SK-N-SH (cell line): Measurements from ENCODE around the gene IQSEC1. TPM values are rescaled to one million over a fixed set of nuclear protein-coding genes. Genes with fewer than 3 reads are reported as not detected.

Source experiments
- CTCF ChIA-PET: fragments of 300-600, 350-600 bp; formaldehyde crosslinking; extraction: SDS; loops from one replicate; lab custom pipeline; 2021; lab: Yijun Ruan, JAX
- POLR2A ChIA-PET: fragments of 350-600 bp; sonication (Branson Sonifier 250); formaldehyde crosslinking; extraction: SDS; loops from one replicate; lab custom pipeline; 2020; ENCODE audit warnings: antibody characterized with exemption, inconsistent platforms; lab: Yijun Ruan, JAX
- DNase-seq: peaks from one replicate; pipeline ENCODE4 v3.0.0; 2012
- H2AFZ ChIP-seq: fragments of 200-600 bp; sonication (generic); 2 replicates; pipeline ENCODE4 v1.8.1; 2016; ENCODE audit warnings: antibody characterized with exemption, mild to moderate bottlenecking, low read depth
- H3F3A ChIP-seq: fragments of 200-600 bp; sonication (generic); replicated peaks from 2 replicates; pipeline ENCODE3; 2016; ENCODE audit warnings: antibody characterized with exemption, mild to moderate bottlenecking; ENCODE audit not compliant: insufficient read depth
- H3K27ac ChIP-seq, 2 experiments: fragments of 200-500 bp in 1 of 2; fragments of 200-600 bp in 1 of 2; sonication (Bioruptor generic) in 1 of 2; sonication (generic), shearing (Covaris generic) in 1 of 2; 2 replicates each; pipeline versions ENCODE4 v1.5.1 to v1.6.1; 2014 to 2016; ENCODE audit warnings: low read depth in 2 of 2, inconsistent platforms in 1 of 2, low read length in 1 of 2, mild to moderate bottlenecking in 1 of 2, mixed read lengths in 1 of 2
- H3K27me3 ChIP-seq: fragments of 200-600 bp; sonication (generic), shearing (Covaris generic); 2 replicates; pipeline ENCODE4 v1.6.1; 2016; ENCODE audit warnings: mixed run types; ENCODE audit not compliant: insufficient read depth
- H3K36me3 ChIP-seq, 2 experiments: fragments of 200-500 bp in 1 of 2; fragments of 200-600 bp in 1 of 2; sonication (Bioruptor generic) in 1 of 2; sonication (generic) in 1 of 2; replicated peaks in 1 of 2; 2 replicates each; pipeline versions ENCODE3 to v1.5.1; 2014 to 2016; ENCODE audit warnings: low read length in 1 of 2, mild to moderate bottlenecking in 1 of 2; ENCODE audit not compliant: insufficient read depth in 2 of 2, control insufficient read depth in 1 of 2
- H3K4me1 ChIP-seq, 2 experiments: fragments of 200-500 bp in 1 of 2; fragments of 200-600 bp in 1 of 2; sonication (Bioruptor generic) in 1 of 2; sonication (generic), shearing (Covaris generic) in 1 of 2; 2 replicates each; pipeline versions ENCODE4 v1.5.1 to v1.6.1; 2014 to 2016; ENCODE audit warnings: low read depth in 1 of 2, low read length in 1 of 2, mixed run types in 1 of 2; ENCODE audit not compliant: insufficient read depth in 2 of 2, control insufficient read depth in 1 of 2
- H3K4me2 ChIP-seq: fragments of 200-600 bp; sonication (generic), shearing (Covaris generic); 2 replicates; pipeline ENCODE4 v1.6.1; 2017; ENCODE audit warnings: mixed run types
- H3K4me3 ChIP-seq, 2 experiments: fragments of 200-500 bp in 1 of 2; fragments of 200-600 bp in 1 of 2; sonication (Bioruptor generic) in 1 of 2; sonication (generic), shearing (Covaris generic) in 1 of 2; 2 replicates each; pipeline versions ENCODE4 v1.5.1 to v1.8.1; 2014 to 2016; ENCODE audit warnings: low read depth in 2 of 2, inconsistent platforms in 1 of 2, low read length in 1 of 2, mild to moderate bottlenecking in 1 of 2, mixed read lengths in 1 of 2, moderate library complexity in 1 of 2
- H3K79me2 ChIP-seq: fragments of 200-600 bp; sonication (generic); 2 replicates; pipeline ENCODE4 v1.8.1; 2017; ENCODE audit warnings: mild to moderate bottlenecking; ENCODE audit not compliant: insufficient read depth
- H3K9ac ChIP-seq: fragments of 200-600 bp; sonication (generic); 2 replicates; pipeline ENCODE4 v1.6.1; 2017; ENCODE audit warnings: mixed run types
- H3K9me2 ChIP-seq: fragments of 200-600 bp; sonication (generic); 2 replicates; pipeline ENCODE4 v1.6.1; 2017; ENCODE audit warnings: mixed run types
- H3K9me3 ChIP-seq: fragments of 200-600 bp; sonication (generic); 2 replicates; pipeline ENCODE4 v1.6.1; 2017; ENCODE audit warnings: mixed run types, mild to moderate bottlenecking, moderate library complexity
- H4K20me1 ChIP-seq: fragments of 200-600 bp; sonication (generic); 2 replicates; pipeline ENCODE4 v1.6.1; 2017; ENCODE audit warnings: mild to moderate bottlenecking, mixed run types; ENCODE audit not compliant: insufficient read depth
- CHD2 ChIP-seq: fragments of 150-350 bp; IDR thresholded peaks from 2 replicates; pipeline ENCODE4 v1.6.1; 2018; ENCODE audit warnings: low read length; ENCODE audit not compliant: partially characterized antibody
- EP300 ChIP-seq, 2 experiments: IDR thresholded peaks; 2 replicates each; pipeline versions ENCODE4 v1.4.0 to v1.6.1; 2012; ENCODE audit warnings: borderline replicate concordance in 1 of 2, low read depth in 1 of 2, low read length in 1 of 2
- FOSL2 ChIP-seq: IDR thresholded peaks from 2 replicates; pipeline ENCODE4 v1.4.0; 2012; ENCODE audit warnings: low read depth, mild to moderate bottlenecking, moderate library complexity, borderline replicate concordance
- FOXM1 ChIP-seq: IDR thresholded peaks from 2 replicates; pipeline ENCODE4 v1.4.0; 2012; ENCODE audit warnings: low read depth, mild to moderate bottlenecking
- GABPA ChIP-seq: IDR thresholded peaks from 2 replicates; pipeline ENCODE4 v1.4.0; 2012; ENCODE audit warnings: low read depth, mild to moderate bottlenecking
- GATA2 ChIP-seq: sonication (generic); formaldehyde crosslinking; IDR thresholded peaks from 2 replicates; pipeline ENCODE4 v1.5.0; 2020; ENCODE audit warnings: mild to moderate bottlenecking, missing genetic modification reagents
- MXI1 ChIP-seq: IDR thresholded peaks from 2 replicates; pipeline ENCODE4 v1.6.1; 2012; ENCODE audit warnings: mild to moderate bottlenecking, low read depth, low read length, improper control_type of control experiment
- NFIC ChIP-seq: IDR thresholded peaks from 2 replicates; pipeline ENCODE4 v1.4.0; 2012; ENCODE audit warnings: borderline replicate concordance
- POLR2AphosphoS5 ChIP-seq: IDR thresholded peaks from 2 replicates; pipeline ENCODE4 v1.6.1; 2012; ENCODE audit warnings: low read depth, low read length
- RAD21 ChIP-seq: IDR thresholded peaks from 2 replicates; pipeline ENCODE4 v1.6.1; 2012; ENCODE audit warnings: mild to moderate bottlenecking, low read length
- RCOR1 ChIP-seq: fragments of 150-350 bp; IDR thresholded peaks from 2 replicates; pipeline ENCODE4 v1.6.1; 2017; ENCODE audit warnings: antibody characterized with exemption, low read length
- RXRA ChIP-seq: IDR thresholded peaks from 2 replicates; pipeline ENCODE4 v1.4.0; 2012; ENCODE audit warnings: low read depth, mild to moderate bottlenecking, borderline replicate concordance
- SIN3A ChIP-seq: IDR thresholded peaks from 2 replicates; pipeline ENCODE4 v1.6.1; 2012; ENCODE audit warnings: low read depth, mild to moderate bottlenecking, low read length, moderate library complexity, borderline replicate concordance
- TAF1 ChIP-seq: IDR thresholded peaks from 2 replicates; pipeline ENCODE4 v1.6.1; 2012; ENCODE audit warnings: low read depth, mild to moderate bottlenecking, low read length, moderate library complexity, borderline replicate concordance
- TEAD4 ChIP-seq: IDR thresholded peaks from 2 replicates; pipeline ENCODE4 v1.4.0; 2012; ENCODE audit warnings: mild to moderate bottlenecking, borderline replicate concordance; ENCODE audit not compliant: insufficient read depth
- ZBTB33 ChIP-seq: IDR thresholded peaks from 2 replicates; pipeline ENCODE4 v1.4.0; 2012; ENCODE audit warnings: low read depth, borderline replicate concordance
- WGBS: methylation state at CpG from one replicate; pipeline ENCODE4 v1.1.6; 2017; ENCODE audit warnings: low lambda C conversion rate; 5-methylcytosine and 5-hydroxymethylcytosine counted together
- polyA plus RNA-seq, 3 experiments: library from polyadenylated mRNA; depleted of rRNA; stranded (reverse); fragments of >200 nt; gene quantifications; 2 replicates each; pipeline ENCODE4 v1.2.3, GENCODE V29; 2012

Gene IQSEC1
- polyA plus RNA-seq, 1 of the 3 experiments (the other 2 are of a cell fraction): 6.2 TPM

GRCh38 chr3:13075986-13076654 is 2.9 kb upstream of the IQSEC1 start:
- no peak overlapping the region for H3K9ac ChIP-seq
- H3K4me1 ChIP-seq: peaks cover 0 to 48% of the 10 kb centered on the region in 2 experiments; a peak in 2 of 4 replicates
- no peak overlapping the region for H3K4me3 ChIP-seq
- 59% methylated on average over 7 of the region's 9 CpGs for WGBS
- ChIA-PET POLR2A (no interaction called here), CTCF (interaction anchor here (0.6 to 1.8 kb wide), 3 partner anchors 9 to 196 kb away, joined by 3 to 4 read pairs (median 3); no protein-coding TSS in a partner anchor)
- no peak for TF ChIP-seq GABPA
- no peak for TF ChIP-seq POLR2AphosphoS5
- no peak for TF ChIP-seq RCOR1
- TF ChIP-seq FOXM1: no peak
- TF ChIP-seq ZBTB33: no peak
- TF ChIP-seq MXI1: no peak
- no peak for TF ChIP-seq EP300 (IDR thresholded peaks at IDR 0.05; ENCODE audit: borderline replicate concordance in 1 of 2, low read depth in 1 of 2, low read length in 1 of 2)
- no peak for TF ChIP-seq NFIC
- TF ChIP-seq GATA2 (CRISPR knock-in tag): no peak
- TF ChIP-seq CHD2: no peak
- H3K27me3 ChIP-seq: peaks cover 36% of the 10 kb centered on the region
- no peak overlapping the region for H3K27ac ChIP-seq
- no peaks in the 10 kb centered on the region for H4K20me1 ChIP-seq
- no peaks in the 10 kb centered on the region for H3K36me3 ChIP-seq
- no peaks in the 10 kb centered on the region for H3K79me2 ChIP-seq
- H3K4me2 ChIP-seq: no peak overlapping the region
- H3K9me3 ChIP-seq: no peaks in the 10 kb centered on the region
- DNase-seq: no peak
- H3F3A ChIP-seq: no peaks in the 10 kb centered on the region
- H3K9me2 ChIP-seq: no peaks in the 10 kb centered on the region
- H2AFZ ChIP-seq: no peak overlapping the region

GRCh38 chr3:13075318-13075717 is 2.1 kb upstream of the IQSEC1 start:
- H3F3A ChIP-seq: no peaks in the 10 kb centered on the region
- H3K4me1 ChIP-seq: peaks cover 0 to 46% of the 10 kb centered on the region in 2 experiments; a peak in 2 of 4 replicates
- no peak for TF ChIP-seq SIN3A
- TF ChIP-seq TAF1: no peak
- TF ChIP-seq RXRA: no peak
- no peak for TF ChIP-seq RAD21
- no peak for TF ChIP-seq FOXM1
- TF ChIP-seq POLR2AphosphoS5: no peak
- TF ChIP-seq FOSL2: no peak
- TF ChIP-seq EP300 (IDR thresholded peaks at IDR 0.05; ENCODE audit: borderline replicate concordance in 1 of 2, low read depth in 1 of 2, low read length in 1 of 2): no peak
- no peak for TF ChIP-seq TEAD4
- no peak for TF ChIP-seq GABPA
- no peak overlapping the region for H3K27ac ChIP-seq
- H3K9me2 ChIP-seq: no peaks in the 10 kb centered on the region
- CTCF ChIA-PET: interaction anchor here (0.9 to 1.8 kb wide), 3 partner anchors 10 to 377 kb away, joined by 3 to 4 read pairs (median 3); no protein-coding TSS in a partner anchor
- no peaks in the 10 kb centered on the region for H4K20me1 ChIP-seq
- H3K36me3 ChIP-seq: no peaks in the 10 kb centered on the region
- H3K4me3 ChIP-seq: no peak overlapping the region
- peaks cover 36% of the 10 kb centered on the region for H3K27me3 ChIP-seq
- 55% methylated on average over 4 of the region's 7 CpGs for WGBS
- no peak overlapping the region for H2AFZ ChIP-seq
- H3K9me3 ChIP-seq: no peaks in the 10 kb centered on the region
- no peak for DNase-seq
- no peak overlapping the region for H3K4me2 ChIP-seq
- H3K9ac ChIP-seq: no peak overlapping the region
- H3K79me2 ChIP-seq: no peaks in the 10 kb centered on the region
- POLR2A ChIA-PET: no interaction called here
